Left ventricle myocardium inferior (tissue), 1 donor: ENCODE data around the gene CARD6. TPM values are rescaled to one million over a fixed set of nuclear protein-coding genes. Genes with fewer than 3 reads are reported as not detected.
"Not testable (repeated sequence)": the region's sequence is repeated elsewhere in the genome, so short reads cannot be mapped to it uniquely, and the experiment has no call there.

ENCODE experiments used
- DNase-seq: peaks from one replicate; pipeline ENCODE4 v3.0.0-alpha.2; 2020
- H3K27ac ChIP-seq: fragments of 200-600 bp; replicated peaks from 2 replicates; pipeline ENCODE4 v1.8.0; 2021
- H3K27me3 ChIP-seq: fragments of 200-600 bp; 2 replicates; pipeline ENCODE4 v1.8.0; 2021; ENCODE audit warnings: low read depth
- H3K36me3 ChIP-seq: fragments of 200-600 bp; 2 replicates; pipeline ENCODE4 v1.8.0; 2021
- H3K4me1 ChIP-seq: fragments of 200-600 bp; 2 replicates; pipeline ENCODE4 v1.8.0; 2021
- H3K4me3 ChIP-seq: fragments of 200-600 bp; 2 replicates; pipeline ENCODE4 v1.8.0; 2021; ENCODE audit warnings: mild to moderate bottlenecking, moderate library complexity
- H3K9me3 ChIP-seq: fragments of 200-600 bp; replicated peaks from 2 replicates; pipeline ENCODE4 v1.8.0; 2021
- CTCF ChIP-seq: fragments of 200-600 bp; IDR thresholded peaks from 2 replicates; pipeline ENCODE4 v1.8.0; 2021; ENCODE audit warnings: antibody characterized with exemption, mild to moderate bottlenecking, borderline replicate concordance
- intact Hi-C: fragments of 100-400 bp; cut with micrococcal nuclease; formaldehyde crosslinking; loops from one replicate; pipeline ENCODE4 v1.11.0; 2022
- total RNA-seq: library from RNA; stranded (reverse); fragmentation: NEBNext Ultra II Directional; extraction: Animal tissue kit (Norgen Biotek cat#: 25700); gene quantifications from one replicate; pipeline ENCODE4 v1.2.1, GENCODE V29; 2021
- donor health status: DM: no; HTN: yes; CAD: no; lungs with severe emphysema.

The CARD6 gene
- total RNA-seq, 1 donor from 2014 or later, result 6.1 TPM

DNA sequence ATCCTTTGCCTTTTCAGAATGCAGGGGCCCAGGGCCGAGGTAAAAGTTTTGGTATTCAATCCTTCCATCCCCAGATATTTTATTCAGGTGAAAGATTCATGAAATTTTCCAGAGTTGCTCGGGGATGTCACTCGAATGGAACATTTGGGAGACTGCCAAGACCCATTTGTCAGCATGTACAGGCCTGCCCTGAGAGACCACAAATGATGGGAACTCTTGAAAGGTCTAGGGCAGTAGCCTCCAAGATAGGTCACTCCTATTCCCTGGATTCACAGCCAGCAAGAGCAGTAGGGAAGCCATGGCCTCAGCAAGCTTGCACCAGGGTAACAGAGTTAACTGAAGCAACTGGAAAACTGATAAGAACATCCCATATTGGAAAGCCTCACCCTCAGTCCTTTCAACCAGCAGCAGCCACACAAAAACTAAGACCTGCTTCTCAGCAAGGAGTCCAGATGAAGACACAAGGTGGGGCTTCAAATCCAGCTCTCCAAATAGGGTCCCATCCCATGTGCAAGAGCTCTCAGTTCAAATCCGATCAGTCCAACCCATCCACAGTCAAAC lies 12.5 kb downstream of the CARD6 start:
- intact Hi-C loops, result no loop called here
- H3K27ac ChIP-seq, result no peak overlapping the region
- no peak for DNase-seq
- H3K27me3 ChIP-seq, result no peaks in the 10 kb centered on the region
- TF ChIP-seq CTCF, result no peak
- H3K4me1 ChIP-seq, result no peaks in the 10 kb centered on the region
- peaks cover 53% of the 10 kb centered on the region for H3K36me3 ChIP-seq
- H3K9me3 ChIP-seq, result peaks cover 3% of the 10 kb centered on the region
- no peak overlapping the region for H3K4me3 ChIP-seq

GRCh38 chr5:40860711-40861110 lies 19.5 kb downstream of the CARD6 start:
- Histone ChIP-seq H3K9me3 (peaks cover 22% of the 10 kb centered on the region), H3K27ac (no peak overlapping the region), H3K27me3 (no peaks in the 10 kb centered on the region), H3K4me3 (no peak overlapping the region), H3K4me1 (no peaks in the 10 kb centered on the region), H3K36me3 (no peaks in the 10 kb centered on the region)
- no peak for DNase-seq
- intact Hi-C loops, result no loop called here
- TF ChIP-seq CTCF, result no peak

GRCh38 chr5:40865004-40865403 lies 23.8 kb downstream of the CARD6 start:
- H3K4me3 ChIP-seq, intact Hi-C loops, H3K4me1 ChIP-seq, H3K27ac ChIP-seq, H3K36me3 ChIP-seq, DNase-seq, H3K27me3 ChIP-seq: not testable (repeated sequence)
- peaks cover 19% of the 10 kb centered on the region for H3K9me3 ChIP-seq

DNA sequence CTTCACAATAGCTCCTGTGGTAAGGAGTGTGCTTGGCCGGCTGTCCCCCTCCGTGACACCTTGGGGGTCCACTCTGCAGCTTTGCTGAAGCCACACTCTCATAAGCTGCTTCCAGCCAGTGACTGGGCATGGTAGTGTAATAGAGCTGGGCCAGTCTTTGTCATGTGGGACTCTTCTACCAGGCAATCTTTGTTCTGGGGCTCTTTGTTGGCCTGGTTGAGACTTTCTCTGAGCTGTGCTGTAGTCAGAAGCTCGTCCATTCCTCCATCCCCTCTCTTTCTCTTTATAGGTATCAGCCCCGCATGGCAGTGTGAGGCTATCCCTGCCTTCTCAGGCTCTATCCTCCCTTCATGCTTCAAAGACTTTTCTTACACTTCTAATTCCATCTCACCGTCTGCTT lies 25.7 kb downstream of the CARD6 start:
- intact Hi-C loops, result no loop called here
- Histone ChIP-seq H3K4me3 (no peak overlapping the region), H3K36me3 (no peaks in the 10 kb centered on the region), H3K4me1 (no peaks in the 10 kb centered on the region), H3K27me3 (no peaks in the 10 kb centered on the region), H3K27ac (no peak overlapping the region), H3K9me3 (peaks cover 19% of the 10 kb centered on the region)
- no peak for DNase-seq
- no peak for TF ChIP-seq CTCF

- TF ChIP-seq CTCF, result no peak
- no peak for DNase-seq
- Histone ChIP-seq H3K27ac (no peak overlapping the region), H3K9me3 (peaks cover 13% of the 10 kb centered on the region), H3K27me3 (no peaks in the 10 kb centered on the region), H3K4me1 (no peaks in the 10 kb centered on the region), H3K36me3 (no peaks in the 10 kb centered on the region), H3K4me3 (no peak overlapping the region)
- intact Hi-C loops, result no loop called here
These were observed 28.2 kb downstream of the CARD6 start for GRCh38 chr5:40869384-40869783.

DNA sequence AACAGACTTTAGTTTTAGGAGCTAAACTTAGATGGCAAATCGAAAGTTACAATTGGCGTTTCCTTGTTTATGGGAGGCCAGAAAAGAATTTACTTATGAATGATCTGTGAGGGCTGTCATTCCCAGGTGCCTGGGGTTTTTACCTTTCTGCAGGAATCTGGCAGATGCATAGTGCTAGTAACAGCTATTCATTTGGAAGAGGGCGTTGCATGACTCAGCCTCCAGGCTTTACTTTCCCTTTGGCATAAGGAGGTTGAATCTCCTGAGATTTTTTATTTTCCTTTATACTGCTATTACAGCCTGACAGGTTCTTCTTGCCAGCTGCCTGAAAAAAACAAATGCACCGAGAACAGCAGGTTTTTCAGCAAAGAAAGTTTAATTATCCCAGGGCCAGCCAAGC lies 30.0 kb downstream of the CARD6 start:
- Histone ChIP-seq H3K9me3 (no peaks in the 10 kb centered on the region), H3K27ac (no peak overlapping the region), H3K4me1 (no peaks in the 10 kb centered on the region), H3K36me3 (no peaks in the 10 kb centered on the region), H3K27me3 (no peaks in the 10 kb centered on the region), H3K4me3 (no peak overlapping the region)
- intact Hi-C loops, result loop anchor here (10.0 kb wide), 1 partner anchor 116 kb away; the partner anchor contains the start of gene TTC33
- no peak for DNase-seq
- no peak for TF ChIP-seq CTCF

DNA sequence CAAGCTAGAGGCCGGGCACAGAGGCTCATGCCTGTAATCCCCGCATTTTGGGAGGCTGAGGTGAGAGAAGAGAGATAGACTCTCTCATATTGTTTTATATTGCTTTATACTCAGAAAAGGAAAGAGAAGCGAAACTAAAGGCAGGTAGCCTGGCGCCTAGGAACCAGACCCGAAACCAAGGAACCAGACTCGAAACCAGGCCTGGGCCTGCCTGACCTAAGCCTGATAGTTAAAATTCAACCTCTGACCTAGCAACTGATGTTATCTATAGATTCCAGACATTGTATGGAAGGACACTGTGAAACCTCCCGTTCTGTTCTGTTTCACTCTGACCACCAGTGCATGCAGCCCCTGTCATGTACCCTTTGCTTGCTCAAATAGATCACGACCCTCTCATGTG lies 31.1 kb downstream of the CARD6 start:
- DNase-seq, H3K27ac ChIP-seq, H3K9me3 ChIP-seq, H3K4me3 ChIP-seq, H3K36me3 ChIP-seq, H3K27me3 ChIP-seq, H3K4me1 ChIP-seq: not testable (repeated sequence)
- intact Hi-C loops, result loop anchor here (10.0 kb wide), 1 partner anchor 117 kb away; the partner anchor contains the start of gene TTC33
